ENCODE results near the gene S1PR1. TPM values are rescaled to one million over a fixed set of nuclear protein-coding genes. Genes with fewer than 3 reads are reported as not detected.

S1PR1 gene
- total RNA-seq, 1 donor from 2014 or later: 291 TPM

DNA sequence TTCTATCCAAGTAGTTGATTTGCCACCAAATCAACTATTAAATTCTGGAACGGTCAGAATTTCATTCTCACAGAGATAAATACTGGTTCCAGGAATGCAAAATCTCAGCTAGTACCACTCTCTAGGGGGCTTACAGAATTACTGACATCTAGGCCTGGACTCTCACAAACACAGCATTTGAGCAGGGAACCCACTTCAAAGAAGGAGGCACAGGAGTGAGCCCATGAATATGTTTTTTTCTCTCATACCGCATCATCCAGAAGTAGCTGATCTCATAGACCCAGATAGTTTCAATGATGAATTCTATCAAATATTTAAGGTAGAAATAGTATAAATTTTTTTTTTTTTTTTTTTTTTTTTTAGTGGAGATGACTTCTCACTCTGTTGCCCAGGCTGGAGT is 32.1 kb downstream of the S1PR1 start:
- no peaks in the 10 kb centered on the region for H3K36me3 ChIP-seq
- no peaks in the 10 kb centered on the region for H3K9me3 ChIP-seq
- H3K4me1 ChIP-seq: no peaks in the 10 kb centered on the region
- no peak for DNase-seq (ENCODE audit: low spot score in 2 of 2)
- no peaks in the 10 kb centered on the region for H3K27me3 ChIP-seq
- TF ChIP-seq CTCF (IDR thresholded peaks at IDR 0.05): no peak
- H3K4me3 ChIP-seq: no peak overlapping the region
- H3K27ac ChIP-seq: no peak overlapping the region
- intact Hi-C loops (cut with DNase I): no loop called here

DNA sequence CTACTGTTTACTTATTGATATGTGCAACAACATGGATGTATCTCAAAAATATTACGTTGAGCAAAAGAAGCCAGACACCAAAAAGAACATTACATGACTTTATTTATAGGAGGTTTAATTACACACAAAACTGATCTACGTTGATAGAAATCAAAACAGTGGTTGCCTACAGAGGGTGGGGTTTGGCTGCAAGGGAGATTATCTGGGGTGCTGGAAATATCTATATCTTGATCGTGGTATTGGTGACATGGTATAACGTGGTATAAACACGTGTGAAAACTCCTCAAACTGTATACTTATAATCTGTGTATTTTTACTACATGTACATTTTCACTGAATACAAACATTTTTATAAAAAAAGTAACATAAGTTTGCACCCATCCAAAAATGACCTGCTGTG is 38.9 kb downstream of the S1PR1 start:
- TF ChIP-seq CTCF (IDR thresholded peaks at IDR 0.05): no peak
- no peaks in the 10 kb centered on the region for H3K4me1 ChIP-seq

GRCh38 chr1:101276818-101277217 is 40.0 kb downstream of the S1PR1 start:
- intact Hi-C loops (cut with DNase I): no loop called here
- DNase-seq (ENCODE audit: low spot score in 2 of 2): no peak
- no peaks in the 10 kb centered on the region for H3K27me3 ChIP-seq

More for the DNA sequence above, 38.9 kb downstream of the S1PR1 start:
- Histone ChIP-seq H3K36me3 (no peaks in the 10 kb centered on the region), H3K4me3 (no peak overlapping the region), H3K27ac (no peak overlapping the region), H3K9me3 (no peaks in the 10 kb centered on the region), H3K27me3 (no peaks in the 10 kb centered on the region)
- DNase-seq (ENCODE audit: low spot score in 2 of 2): no peak
- intact Hi-C loops (cut with DNase I): no loop called here

DNA sequence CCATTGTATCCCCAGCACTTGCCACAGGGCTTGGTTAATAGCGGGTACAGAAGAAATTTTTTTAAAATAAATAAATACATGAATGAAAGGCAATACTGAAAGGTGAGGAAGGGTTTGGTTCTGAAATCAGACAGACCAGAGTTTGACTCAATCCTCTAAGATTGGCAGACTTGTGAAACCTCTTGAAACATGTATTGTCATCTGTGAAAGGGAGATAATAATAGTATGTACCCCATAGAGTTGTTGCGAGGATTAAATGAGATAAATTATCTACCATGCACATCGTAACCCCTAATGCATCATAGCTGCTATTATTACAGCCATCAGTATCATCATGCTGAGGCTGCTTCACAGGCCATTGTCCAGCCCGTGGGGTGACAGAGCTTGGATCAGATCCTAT is 41.4 kb downstream of the S1PR1 start:
- H3K27ac ChIP-seq: no peak overlapping the region

More at GRCh38 chr1:101276818-101277217, 40.0 kb downstream of the S1PR1 start:
- H3K4me1 ChIP-seq: no peaks in the 10 kb centered on the region
- TF ChIP-seq CTCF (IDR thresholded peaks at IDR 0.05): no peak
- no peak overlapping the region for H3K27ac ChIP-seq
- H3K36me3 ChIP-seq: no peaks in the 10 kb centered on the region
- no peaks in the 10 kb centered on the region for H3K9me3 ChIP-seq
- H3K4me3 ChIP-seq: no peak overlapping the region

GRCh38 chr1:101278845-101279244 is 42.0 kb downstream of the S1PR1 start:
- Histone ChIP-seq H3K4me1 (no peaks in the 10 kb centered on the region), H3K4me3 (no peak overlapping the region), H3K27me3 (no peaks in the 10 kb centered on the region), H3K36me3 (no peaks in the 10 kb centered on the region), H3K27ac (no peak overlapping the region), H3K9me3 (no peaks in the 10 kb centered on the region)
- intact Hi-C loops (cut with DNase I): no loop called here
- DNase-seq (ENCODE audit: low spot score in 2 of 2): no peak
- no peak for TF ChIP-seq CTCF (IDR thresholded peaks at IDR 0.05)

More for the DNA sequence above, 41.4 kb downstream of the S1PR1 start:
- intact Hi-C loops (cut with DNase I): no loop called here
- H3K27me3 ChIP-seq: no peaks in the 10 kb centered on the region
- H3K4me3 ChIP-seq: no peak overlapping the region
- H3K36me3 ChIP-seq: no peaks in the 10 kb centered on the region
- no peak for DNase-seq (ENCODE audit: low spot score in 2 of 2)
- H3K9me3 ChIP-seq: no peaks in the 10 kb centered on the region
- H3K4me1 ChIP-seq: no peaks in the 10 kb centered on the region
- TF ChIP-seq CTCF (IDR thresholded peaks at IDR 0.05): no peak

GRCh38 chr1:101280049-101280592 is 43.3 kb downstream of the S1PR1 start:
- no peak for DNase-seq (ENCODE audit: low spot score in 2 of 2)
- no peaks in the 10 kb centered on the region for H3K36me3 ChIP-seq
- no peak for TF ChIP-seq CTCF (IDR thresholded peaks at IDR 0.05)
- intact Hi-C loops (cut with DNase I): no loop called here
- no peak overlapping the region for H3K4me3 ChIP-seq
- no peaks in the 10 kb centered on the region for H3K9me3 ChIP-seq
- no peaks in the 10 kb centered on the region for H3K4me1 ChIP-seq
- H3K27me3 ChIP-seq: no peaks in the 10 kb centered on the region
- no peak overlapping the region for H3K27ac ChIP-seq
